RWPE2 (cell line): Measurements from ENCODE around the gene NBL1.

ENCODE experiments used
- ATAC-seq: fragments of 200-7000 bp; cut with Tn5 transposase; 3 replicates; pipeline ENCODE4 v1.9.1; 2021; ENCODE audit warnings: low read depth
- DNase-seq: peaks from one replicate; pipeline ENCODE4 v3.0.0-alpha.2; 2020; ENCODE audit warnings: low spot score
- H3K27ac ChIP-seq: fragments of 450-650 bp; 2 replicates; pipeline ENCODE4 v1.5.1; 2017; ENCODE audit warnings: mild to moderate bottlenecking; ENCODE audit not compliant: poor library complexity, severe bottlenecking
- H3K27me3 ChIP-seq: fragments of 250-450 bp; sonication (Bioruptor Pico); 2 replicates; pipeline ENCODE4 v1.5.1; 2021; ENCODE audit warnings: mild to moderate bottlenecking, moderate library complexity; ENCODE audit not compliant: insufficient read depth, poor library complexity, severe bottlenecking
- H3K36me3 ChIP-seq: fragments of 250-450 bp; sonication (Bioruptor Pico); 2 replicates; pipeline ENCODE4 v1.5.1; 2020; ENCODE audit warnings: low read depth, mild to moderate bottlenecking, moderate library complexity
- H3K4me1 ChIP-seq: fragments of 250-450 bp; sonication (Bioruptor Pico); 2 replicates; pipeline ENCODE4 v1.5.1; 2021; ENCODE audit warnings: mild to moderate bottlenecking, moderate library complexity; ENCODE audit not compliant: insufficient read depth, poor library complexity, severe bottlenecking
- H3K4me3 ChIP-seq: fragments of 250-450 bp; sonication (Bioruptor Pico); 2 replicates; pipeline ENCODE4 v1.5.1; 2021; ENCODE audit warnings: mild to moderate bottlenecking, moderate library complexity; ENCODE audit not compliant: severe bottlenecking
- H3K9me3 ChIP-seq: fragments of 250-450 bp; sonication (Bioruptor Pico); 2 replicates; pipeline ENCODE4 v1.5.1; 2021; ENCODE audit warnings: mild to moderate bottlenecking, moderate library complexity; ENCODE audit not compliant: severe bottlenecking
- CTCF ChIP-seq: fragments of 450-650 bp; IDR thresholded peaks from one replicate; pipeline ENCODE4 v1.5.1; 2017; ENCODE audit warnings: mild to moderate bottlenecking, moderate library complexity; ENCODE audit not compliant: poor library complexity, severe bottlenecking

The NBL1 gene

GRCh38 chr1:19643121-19643520 is 990 bp upstream of the NBL1 start:
- H3K4me1 ChIP-seq, result peaks cover 34% of the 10 kb centered on the region
- no peaks in the 10 kb centered on the region for H3K9me3 ChIP-seq
- no peaks in the 10 kb centered on the region for H3K27me3 ChIP-seq
- peak; percentile 32 for TF ChIP-seq CTCF
- peak overlapping the region; percentile 66 for H3K27ac ChIP-seq
- H3K36me3 ChIP-seq, result no peaks in the 10 kb centered on the region
- peak; percentile 56 for ATAC-seq
- DNase-seq, result no peak
- no peak overlapping the region for H3K4me3 ChIP-seq

DNA sequence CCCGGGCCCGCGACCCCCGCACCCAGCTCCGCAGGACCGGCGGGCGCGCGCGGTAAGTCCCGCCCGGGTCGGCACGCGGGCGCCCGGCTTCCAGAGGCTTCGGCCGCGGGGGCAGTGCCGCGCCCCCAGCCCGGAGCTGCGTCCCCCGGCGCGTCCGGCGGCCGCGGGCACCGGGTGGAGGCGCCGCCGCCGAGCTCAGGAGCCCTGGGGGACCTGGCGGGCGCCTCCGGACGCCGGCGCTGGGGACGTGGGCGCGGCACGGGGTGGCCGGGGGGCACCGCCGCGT is 227 bp downstream of the NBL1 start:
- DNase-seq, result no peak
- peaks cover 37% of the 10 kb centered on the region for H3K4me1 ChIP-seq
- no peak for TF ChIP-seq CTCF
- no peak for ATAC-seq
- peak overlapping the region; percentile 66 for H3K27ac ChIP-seq
- no peaks in the 10 kb centered on the region for H3K27me3 ChIP-seq
- no peaks in the 10 kb centered on the region for H3K36me3 ChIP-seq
- H3K4me3 ChIP-seq, result peak overlapping the region; percentile 98
- H3K9me3 ChIP-seq, result no peaks in the 10 kb centered on the region

DNA sequence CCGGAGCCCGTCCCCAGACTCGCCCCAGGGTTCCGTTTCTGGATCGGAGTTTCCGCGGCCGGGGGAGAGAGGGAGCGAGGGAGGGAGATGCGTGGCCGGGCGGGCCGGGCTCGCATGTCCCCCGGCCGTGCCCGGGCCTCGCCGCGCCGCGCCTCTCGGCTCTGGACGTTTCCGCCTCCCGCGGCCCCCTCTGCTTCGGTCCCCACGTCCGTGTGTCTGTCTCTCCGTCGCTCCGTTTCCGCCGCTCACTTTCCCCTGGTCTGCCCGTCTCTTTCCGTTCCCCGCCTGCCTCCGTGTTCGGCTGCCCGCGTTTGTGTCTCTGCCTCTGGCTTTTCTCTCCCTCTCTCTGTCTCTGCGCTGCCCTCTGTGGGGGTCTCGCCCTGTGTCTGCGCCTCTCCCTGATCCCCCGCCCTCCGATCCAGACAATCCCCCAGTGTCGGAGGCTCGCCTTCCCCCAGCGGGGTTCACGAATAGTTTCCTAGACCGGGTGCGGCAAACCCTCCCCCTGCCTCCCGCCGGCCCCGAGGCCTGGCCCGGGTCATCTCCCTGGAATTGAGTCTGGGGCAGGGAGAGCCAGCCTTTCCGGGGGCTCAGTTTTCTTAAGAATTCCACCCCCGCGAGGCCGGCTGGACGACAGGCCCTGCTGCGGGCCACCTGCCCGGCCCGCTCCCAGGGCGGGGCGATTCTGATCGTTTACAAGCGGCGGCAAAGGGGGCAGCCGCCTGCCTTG is 735 bp downstream of the NBL1 start:
- ATAC-seq, result peak; percentile 4; the same call in 2 of the 3 replicates
- DNase-seq, result no peak

DNA sequence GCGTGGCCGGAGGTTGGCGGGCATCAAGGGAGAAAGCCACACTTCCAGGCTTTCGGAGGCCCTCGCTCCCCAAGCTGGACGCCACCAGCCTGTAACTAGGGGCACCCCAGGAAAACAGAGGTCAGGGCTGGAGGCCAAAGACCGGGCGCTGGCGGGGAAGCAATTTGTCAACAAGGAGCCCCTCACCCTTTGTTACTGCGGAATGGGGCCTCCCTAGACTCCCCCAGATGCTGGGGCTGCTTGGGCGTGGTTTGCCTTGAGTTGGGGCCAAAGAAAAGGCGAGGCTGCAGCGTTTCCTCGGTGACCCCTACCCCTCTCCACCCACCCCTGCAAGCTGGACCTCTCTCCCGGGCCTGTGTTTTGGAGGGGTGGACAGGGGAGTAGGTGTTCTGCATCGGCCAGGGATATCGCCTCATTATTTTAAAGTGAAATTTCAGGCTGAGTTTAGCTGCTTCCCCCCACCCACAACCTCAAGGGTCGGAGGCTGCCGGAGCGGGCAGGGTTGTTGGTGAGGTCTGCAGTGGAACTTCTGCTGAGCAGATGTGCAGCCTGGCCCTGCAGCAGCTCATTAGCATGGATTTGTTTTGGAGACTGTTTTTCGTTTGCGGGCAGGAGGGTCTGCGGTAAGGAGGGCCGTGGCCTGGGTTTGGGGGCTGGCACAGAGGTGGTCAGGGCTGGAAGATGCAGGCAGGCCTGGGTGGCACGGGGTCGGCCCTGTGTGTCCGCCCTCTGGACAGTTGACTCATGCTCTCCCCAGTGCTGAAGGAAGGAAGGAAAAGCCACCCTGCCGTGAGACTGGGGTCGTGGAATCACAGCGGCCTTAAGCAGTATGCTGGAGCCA is 1.5 kb downstream of the NBL1 start:
- peaks cover 25% of the 10 kb centered on the region for H3K4me1 ChIP-seq
- TF ChIP-seq CTCF, result no peak
- H3K4me3 ChIP-seq, result peak overlapping the region; percentile 98
- no peaks in the 10 kb centered on the region for H3K27me3 ChIP-seq
- ATAC-seq (no peak; the same call in 2 of the 3 replicates), DNase-seq (no peak)
- no peaks in the 10 kb centered on the region for H3K36me3 ChIP-seq
- H3K9me3 ChIP-seq, result no peaks in the 10 kb centered on the region
- peak overlapping the region; percentile 66 for H3K27ac ChIP-seq

More for the DNA sequence above, 735 bp downstream of the NBL1 start:
- Histone ChIP-seq H3K4me1 (peaks cover 33% of the 10 kb centered on the region), H3K4me3 (peak overlapping the region; percentile 98), H3K27ac (peak overlapping the region; percentile 66), H3K36me3 (no peaks in the 10 kb centered on the region), H3K27me3 (no peaks in the 10 kb centered on the region), H3K9me3 (no peaks in the 10 kb centered on the region)
- TF ChIP-seq CTCF, result no peak
